WERI-Rb-1 (cell line): Measurements from ENCODE around the gene MICU1.
"Not testable (repeated sequence)": the region's sequence is repeated elsewhere in the genome, so short reads cannot be mapped to it uniquely, and the experiment has no call there.

Source experiments
- DNase-seq: peaks from one replicate; pipeline ENCODE4 v3.0.0-alpha.2; 2020
- H3K27ac ChIP-seq: fragments of 250-450 bp; sonication (Bioruptor Pico); 2 replicates; pipeline ENCODE4 v1.5.1; 2020; ENCODE audit warnings: mild to moderate bottlenecking, moderate library complexity
- H3K27me3 ChIP-seq: fragments of 250-450 bp; sonication (Bioruptor Pico); 2 replicates; pipeline ENCODE4 v1.5.1; 2021; ENCODE audit warnings: mild to moderate bottlenecking, low read depth, moderate library complexity; ENCODE audit not compliant: insufficient read depth, severe bottlenecking
- H3K36me3 ChIP-seq: fragments of 250-450 bp; sonication (Bioruptor Pico); 2 replicates; pipeline ENCODE4 v1.5.1; 2020; ENCODE audit warnings: mild to moderate bottlenecking, moderate library complexity
- H3K4me3 ChIP-seq: 2 replicates; pipeline ENCODE4 v1.5.1; 2011; ENCODE audit warnings: low read depth, mild to moderate bottlenecking, control low read depth, low read length
- H3K9me3 ChIP-seq: fragments of 250-450 bp; sonication (Bioruptor Pico); 2 replicates; pipeline ENCODE4 v1.5.1; 2021; ENCODE audit warnings: mild to moderate bottlenecking, moderate library complexity; ENCODE audit not compliant: severe bottlenecking
- CTCF ChIP-seq: IDR thresholded peaks from 2 replicates; pipeline ENCODE4 v1.5.1; 2011; ENCODE audit warnings: low read depth, mild to moderate bottlenecking, control low read depth, inconsistent platforms, low read length

MICU1 gene

DNA sequence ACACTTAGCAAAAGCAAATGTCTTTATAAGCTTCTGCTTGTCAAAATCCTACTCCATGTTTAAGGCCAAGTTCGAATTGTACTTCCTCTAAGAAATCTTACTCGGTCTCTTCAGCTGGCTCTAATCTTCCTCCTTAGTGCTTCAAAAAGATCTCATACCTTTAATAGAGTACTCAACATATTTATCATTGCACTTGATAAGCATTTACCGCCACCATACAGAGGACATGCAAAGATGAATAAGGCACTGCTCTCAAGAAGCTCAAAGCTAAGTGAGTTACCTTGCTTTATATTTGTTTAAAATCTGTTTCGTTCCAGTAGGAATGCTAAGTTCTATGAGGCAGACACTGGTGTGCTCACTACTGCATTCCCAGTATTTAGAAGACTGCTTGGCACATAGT is 209.2 kb downstream of the MICU1 start:
- H3K4me3 ChIP-seq: no peak overlapping the region
- TF ChIP-seq CTCF: no peak
- no peak for DNase-seq

DNA sequence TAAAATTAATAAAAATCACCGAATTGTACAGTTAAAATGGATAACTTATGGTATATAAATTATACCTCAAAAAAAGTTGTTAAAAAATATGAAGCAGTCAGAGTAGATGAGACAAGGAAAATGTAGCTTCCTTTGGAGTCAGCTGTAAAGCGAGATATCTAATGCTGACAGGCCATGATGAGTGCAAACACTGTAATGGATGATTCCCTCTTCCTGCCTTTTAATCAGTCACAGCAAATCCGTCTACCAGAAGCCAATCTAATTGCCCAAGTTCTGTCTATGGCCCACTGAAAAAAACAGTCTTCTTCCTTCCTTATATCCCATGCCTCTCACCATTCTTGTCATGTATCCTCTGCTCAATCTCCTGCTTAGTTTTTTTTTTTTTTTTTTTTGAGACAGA is 211.2 kb downstream of the MICU1 start:
- DNase-seq: no peak
- no peak overlapping the region for H3K27ac ChIP-seq
- no peaks in the 10 kb centered on the region for H3K27me3 ChIP-seq
- TF ChIP-seq CTCF: no peak
- no peaks in the 10 kb centered on the region for H3K36me3 ChIP-seq
- H3K9me3 ChIP-seq: peaks cover 2% of the 10 kb centered on the region
- H3K4me3 ChIP-seq: no peak overlapping the region

More for the DNA sequence above, 209.2 kb downstream of the MICU1 start:
- Histone ChIP-seq H3K36me3 (peaks cover 1% of the 10 kb centered on the region), H3K9me3 (peaks cover 2% of the 10 kb centered on the region), H3K27me3 (no peaks in the 10 kb centered on the region), H3K27ac (no peak overlapping the region)

DNA sequence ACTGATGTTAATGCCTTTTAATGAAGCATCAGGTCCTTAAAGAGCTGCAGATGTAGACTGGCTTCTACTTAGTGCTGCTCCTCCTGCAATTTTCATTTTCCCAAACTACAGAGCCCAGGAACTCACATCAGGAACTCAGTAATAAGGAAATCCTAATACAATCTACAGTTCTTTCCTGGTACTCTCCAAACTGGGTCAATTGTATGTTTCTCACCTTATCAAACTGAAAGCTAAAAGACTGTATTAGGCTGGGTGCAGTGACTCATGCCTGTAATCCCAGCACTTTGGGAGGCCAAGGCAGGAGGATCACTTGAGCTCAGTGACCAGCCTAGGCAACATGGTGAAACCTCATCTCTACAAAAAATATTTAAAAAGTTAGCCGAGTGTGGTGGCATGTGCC is 216.7 kb downstream of the MICU1 start:
- no peak for TF ChIP-seq CTCF
- no peak for DNase-seq
- Histone ChIP-seq H3K4me3 (no peak overlapping the region), H3K27me3 (no peaks in the 10 kb centered on the region), H3K27ac (no peak overlapping the region), H3K36me3 (peaks cover 3% of the 10 kb centered on the region; the same call in 1 of the 2 replicates), H3K9me3 (peaks cover 2% of the 10 kb centered on the region)

GRCh38 chr10:72407927-72408600 is 217.8 kb downstream of the MICU1 start:
- Histone ChIP-seq H3K27ac (no peak overlapping the region), H3K4me3 (no peak overlapping the region), H3K36me3 (peaks cover 3% of the 10 kb centered on the region; the same call in 1 of the 2 replicates), H3K9me3 (no peaks in the 10 kb centered on the region), H3K27me3 (no peaks in the 10 kb centered on the region)
- TF ChIP-seq CTCF: no peak
- DNase-seq: no peak

- H3K9me3 ChIP-seq: no peaks in the 10 kb centered on the region
- no peak for TF ChIP-seq CTCF
- H3K4me3 ChIP-seq: no peak overlapping the region
- H3K27me3 ChIP-seq: no peaks in the 10 kb centered on the region
- peaks cover 3% of the 10 kb centered on the region; the same call in 1 of the 2 replicates for H3K36me3 ChIP-seq
- H3K27ac ChIP-seq: no peak overlapping the region
- no peak for DNase-seq
Observed at GRCh38 chr10:72407471-72407870, 218.4 kb downstream of the MICU1 start.

- not testable (repeated sequence) for H3K27me3 ChIP-seq, H3K27ac ChIP-seq, DNase-seq, H3K36me3 ChIP-seq, H3K9me3 ChIP-seq, H3K4me3 ChIP-seq
Observed at GRCh38 chr10:72395581-72395980, 230.3 kb downstream of the MICU1 start.
